GM12878 (cell line): ENCODE results near the gene PPM1N. TPM values are rescaled to one million over a fixed set of nuclear protein-coding genes. Genes with fewer than 3 reads are reported as not detected.

ENCODE experiments used
- ATF2 ChIP-seq: IDR thresholded peaks from 2 replicates; pipeline ENCODE4 v1.6.1; 2012; ENCODE audit warnings: low read length, inconsistent platforms
- BACH1 ChIP-seq: fragments of 450-650 bp; IDR thresholded peaks from 2 replicates; pipeline ENCODE4 v1.6.1; 2017; ENCODE audit warnings: mild to moderate bottlenecking, borderline replicate concordance
- CREM ChIP-seq: IDR thresholded peaks from 2 replicates; pipeline ENCODE4 v1.6.1; 2014; ENCODE audit warnings: antibody characterized with exemption, low read depth
- E2F8 ChIP-seq: fragments of 450-650 bp; IDR thresholded peaks from 2 replicates; pipeline ENCODE4 v1.6.1; 2018; ENCODE audit warnings: mild to moderate bottlenecking, low read depth, moderate library complexity; ENCODE audit not compliant: partially characterized antibody
- ELK1 ChIP-seq: IDR thresholded peaks from 2 replicates; pipeline ENCODE4 v1.6.1; 2012; ENCODE audit warnings: low read depth, low read length, improper control_type of control experiment
- EP300 ChIP-seq, 2 experiments: fragments of 150-350 bp in 1 of 2; IDR thresholded peaks; 2 replicates each; pipeline ENCODE4 v1.6.1; 2011 to 2012; ENCODE audit warnings: low read depth in 2 of 2, low read length in 2 of 2, borderline replicate concordance in 1 of 2, improper control_type of control experiment in 1 of 2, inconsistent platforms in 1 of 2; ENCODE audit not compliant: control insufficient read depth in 1 of 2
- EZH2 ChIP-seq: IDR thresholded peaks from 2 replicates; pipeline ENCODE4 v1.6.1; 2012; ENCODE audit warnings: low read depth, mild to moderate bottlenecking, control low read depth, inconsistent platforms, low read length, borderline replicate concordance; ENCODE audit not compliant: control insufficient read depth
- JUND ChIP-seq: IDR thresholded peaks from 2 replicates; pipeline ENCODE4 v1.6.1; 2012; ENCODE audit warnings: low read depth, mild to moderate bottlenecking, low read length, improper control_type of control experiment, moderate library complexity
- NBN ChIP-seq: fragments of 450-650 bp; IDR thresholded peaks from 2 replicates; pipeline ENCODE4 v1.6.1; 2016
- NR2F1 ChIP-seq: fragments of 450-650 bp; conservative IDR thresholded peaks from 2 replicates; pipeline ENCODE4 v1.6.1; 2017; ENCODE audit warnings: mild to moderate bottlenecking
- PML ChIP-seq: IDR thresholded peaks from 2 replicates; pipeline ENCODE4 v1.6.1; 2012; ENCODE audit warnings: low read length, inconsistent platforms
- POLR2A ChIP-seq: IDR thresholded peaks from 2 replicates; pipeline ENCODE4 v1.6.1; 2011; ENCODE audit warnings: low read depth, mild to moderate bottlenecking, low read length
- RAD21 ChIP-seq: IDR thresholded peaks from 2 replicates; pipeline ENCODE4 v1.6.1; 2011; ENCODE audit warnings: mild to moderate bottlenecking, low read depth, low read length, moderate library complexity; ENCODE audit not compliant: insufficient read depth
- RCOR1 ChIP-seq: conservative IDR thresholded peaks from 2 replicates; pipeline ENCODE4 v1.6.1; 2012; ENCODE audit warnings: low read depth, low read length, improper control_type of control experiment
- RUNX3 ChIP-seq: IDR thresholded peaks from 2 replicates; pipeline ENCODE4 v1.6.1; 2012; ENCODE audit warnings: low read length, inconsistent platforms
- SMARCA5 ChIP-seq: fragments of 450-650 bp; IDR thresholded peaks from 2 replicates; pipeline ENCODE4 v1.6.1; 2017; ENCODE audit warnings: mild to moderate bottlenecking
- SRF ChIP-seq, 2 experiments: IDR thresholded peaks; 2 replicates each; pipeline ENCODE4 v1.6.1; 2011; ENCODE audit warnings: low read depth in 2 of 2, low read length in 2 of 2, mild to moderate bottlenecking in 1 of 2, moderate library complexity in 1 of 2
- TAF1 ChIP-seq: IDR thresholded peaks from 2 replicates; pipeline ENCODE4 v1.6.1; 2011; ENCODE audit warnings: mild to moderate bottlenecking, low read depth, low read length, borderline replicate concordance
- TBL1XR1 ChIP-seq: IDR thresholded peaks from 2 replicates; pipeline ENCODE4 v1.6.1; 2012; ENCODE audit warnings: low read depth, low read length, improper control_type of control experiment
- ZNF687 ChIP-seq: fragments of 450-650 bp; IDR thresholded peaks from 2 replicates; pipeline ENCODE4 v1.6.1; 2017; ENCODE audit warnings: mild to moderate bottlenecking, moderate library complexity
- polyA plus RNA-seq, 11 experiments: library from polyadenylated mRNA; depleted of rRNA in 4 of 11; unstranded in 6 of 11; stranded (reverse) in 5 of 11; fragments of >200 nt; fragmentation: Nextera tagmentation in 4 of 11; fragmentation: Illumina TruSeq in 1 of 11; extraction: Ambion mirVana in 4 of 11; extraction: Trizol in 1 of 11; gene quantifications; 1 replicate in 1 of 11; 2 replicates in 10 of 11; pipeline versions ENCODE4 v1.2.1 to v1.2.3, GENCODE V29; 2011 to 2016; ENCODE audit warnings: inconsistent platforms in 2 of 11, missing spikeins in 2 of 11, low read depth in 1 of 11
- total RNA-seq, 4 experiments: library from RNA; depleted of rRNA in 3 of 4; stranded (reverse); fragments of >200 nt in 3 of 4; fragmentation: Illumina TruSeq in 1 of 4; extraction: Trizol in 1 of 4; gene quantifications; 2 replicates each; pipeline versions ENCODE4 v1.2.1 to v1.2.3, GENCODE V29; 2013 to 2021

PPM1N gene
- total and polyA plus RNA-seq, 10 of the 15 experiments (the other 5 are each of a cell fraction or from before 2014, with no cell fraction given) = 1.6 to 5.4 (median 3.7) TPM

GRCh38 chr19:45467456-45468158 is 30.6 kb upstream of the PPM1N start, which contains the start of gene FOSB (continued):
- no peak for TF ChIP-seq ZNF687
- TF ChIP-seq NBN = peak; percentile 95
- peak; percentile 98 to 99 for TF ChIP-seq SRF (IDR thresholded peaks at IDR 0.05; ENCODE audit: low read depth in 2 of 2, low read length in 2 of 2)
- TF ChIP-seq RCOR1 = no peak
- TF ChIP-seq CREM = peak; percentile 96
- TF ChIP-seq POLR2A = peak; percentile 83
- TF ChIP-seq RUNX3 = peak; percentile 35; the same call in 1 of the 2 replicates
- TF ChIP-seq ELK1 = peak; percentile 87
- no peak for TF ChIP-seq EZH2
- no peak for TF ChIP-seq E2F8
- TF ChIP-seq BACH1 = no peak
- peak; percentile 70; the same call in 1 of the 2 replicates for TF ChIP-seq TBL1XR1
- TF ChIP-seq SMARCA5 = no peak
- no peak for TF ChIP-seq EP300 (IDR thresholded peaks at IDR 0.05; ENCODE audit: borderline replicate concordance in 1 of 2, control insufficient read depth in 1 of 2, low read depth in 2 of 2, low read length in 2 of 2)
- TF ChIP-seq ATF2 = peak; percentile 95; the same call in 1 of the 2 replicates
- TF ChIP-seq TAF1 = peak; percentile 76
- no peak for TF ChIP-seq PML
- peak; percentile 70; the same call in 1 of the 2 replicates for TF ChIP-seq JUND
- TF ChIP-seq RAD21 = no peak
- TF ChIP-seq NR2F1 = peak; percentile 46; the same call in 1 of the 2 replicates
